GM23248 (cell line): ENCODE data around the gene RAD51B.

Experiments
- EZH2 ChIP-seq: fragments of 200-600 bp; sonication (generic); IDR thresholded peaks from 2 replicates; pipeline ENCODE4 v1.6.1; 2018; ENCODE audit warnings: antibody characterized with exemption, mild to moderate bottlenecking; ENCODE audit not compliant: insufficient read depth, poor library complexity, severe bottlenecking
- EZH2phosphoT487 ChIP-seq: fragments of 200-600 bp; sonication (generic); IDR thresholded peaks from 2 replicates; pipeline ENCODE4 v1.6.1; 2018; ENCODE audit warnings: antibody characterized with exemption, moderate library complexity, mild to moderate bottlenecking, low read depth; ENCODE audit not compliant: insufficient read depth

DNA sequence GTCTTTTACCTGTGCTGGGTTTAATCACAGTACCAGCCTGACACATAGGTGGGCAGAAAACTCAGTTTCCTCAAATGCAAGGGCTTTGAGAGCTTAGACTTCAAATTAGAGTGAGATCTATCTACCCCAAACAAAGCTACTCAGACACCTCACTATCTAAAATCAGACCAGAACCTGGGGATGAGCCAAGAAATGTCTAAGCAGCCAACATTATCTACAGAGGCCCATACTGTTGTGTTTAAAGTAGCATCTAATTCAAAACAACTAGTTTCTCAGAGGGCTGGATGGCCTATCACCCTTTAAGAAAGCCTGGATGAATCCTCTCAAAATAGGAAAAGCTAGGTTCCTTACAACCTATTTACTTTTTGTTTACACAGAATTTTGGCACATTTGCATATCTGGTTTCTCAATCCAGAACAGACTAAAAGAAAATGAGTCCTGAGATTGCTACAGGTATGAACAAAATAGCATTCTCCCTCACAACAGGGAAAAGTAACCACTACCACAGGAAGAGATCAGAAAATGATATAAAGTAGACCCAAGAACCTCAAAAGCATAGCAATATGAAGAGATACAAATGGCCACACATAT lies 830.9 kb downstream of the RAD51B start:
- TF ChIP-seq EZH2phosphoT487 (no peak), EZH2 (no peak)
